Measurements from ENCODE around the gene KPNA6. TPM values are rescaled to one million over a fixed set of nuclear protein-coding genes. Genes with fewer than 3 reads are reported as not detected.
A peak's percentile ranks its signal among the peaks of the same experiment; 100 is the strongest.
"Not testable (repeated sequence)": the region's sequence is repeated elsewhere in the genome, so short reads cannot be mapped to it uniquely, and the experiment has no call there.

Gene KPNA6
- total RNA-seq, 3 donors from 2014 or later, result 35.5 to 53.1 (median 40.6) TPM

GRCh38 chr1:32142446-32143301 is 34.8 kb downstream of the KPNA6 start:
- no peak for TF ChIP-seq CTCF (IDR thresholded peaks at IDR 0.05)
- TF ChIP-seq POLR2AphosphoS5 (IDR thresholded peaks at IDR 0.05), result no peak
- no peak for TF ChIP-seq POLR2A (IDR thresholded peaks at IDR 0.05)
- Histone ChIP-seq H3K9me3 (peaks cover 0 to 6% of the 10 kb centered on the region in 2 donors), H3K4me3 (no peak overlapping the region), H3K4me1 (no peaks in the 10 kb centered on the region), H3K36me3 (no peaks in the 10 kb centered on the region), H3K27ac (peak overlapping the region; percentile 79 to 80), H3K27me3 (no peaks in the 10 kb centered on the region)
- DNase-seq (ENCODE audit: low spot score in 2 of 2), result peak; percentile 60 to 64
- intact Hi-C loops (cut with DNase I; ENCODE audit: low total_unique reads), result no loop called here

GRCh38 chr1:32143302-32143695 is 35.4 kb downstream of the KPNA6 start:
- intact Hi-C loops (cut with DNase I; ENCODE audit: low total_unique reads); H3K4me1 ChIP-seq; H3K4me3 ChIP-seq; DNase-seq (ENCODE audit: low spot score in 2 of 2); H3K27me3 ChIP-seq; H3K36me3 ChIP-seq: not testable (repeated sequence)
- peak overlapping the region; percentile 79 to 80 for H3K27ac ChIP-seq
- peaks cover 0 to 11% of the 10 kb centered on the region in 2 donors for H3K9me3 ChIP-seq

- intact Hi-C loops (cut with DNase I; ENCODE audit: low total_unique reads), result no loop called here
- Histone ChIP-seq H3K27me3 (no peaks in the 10 kb centered on the region), H3K4me1 (no peaks in the 10 kb centered on the region), H3K27ac (peak overlapping the region in 1 of 2 donors; percentile 10), H3K9me3 (peaks cover 0 to 11% of the 10 kb centered on the region in 2 donors), H3K4me3 (no peak overlapping the region), H3K36me3 (no peaks in the 10 kb centered on the region)
- no peak for DNase-seq (ENCODE audit: low spot score in 2 of 2)
- no peak for TF ChIP-seq POLR2AphosphoS5 (IDR thresholded peaks at IDR 0.05)
- TF ChIP-seq CTCF (IDR thresholded peaks at IDR 0.05), result no peak
- no peak for TF ChIP-seq POLR2A (IDR thresholded peaks at IDR 0.05)
Observed at GRCh38 chr1:32144033-32144432, 36.2 kb downstream of the KPNA6 start.

GRCh38 chr1:32147799-32148198 is 39.9 kb downstream of the KPNA6 start:
- H3K27ac ChIP-seq; intact Hi-C loops (cut with DNase I; ENCODE audit: low total_unique reads); H3K4me1 ChIP-seq; H3K4me3 ChIP-seq; H3K27me3 ChIP-seq; H3K36me3 ChIP-seq; DNase-seq (ENCODE audit: low spot score in 2 of 2): not testable (repeated sequence)
- H3K9me3 ChIP-seq, result peaks cover 0 to 11% of the 10 kb centered on the region in 2 donors

GRCh38 chr1:32150847-32151246 is 43.0 kb downstream of the KPNA6 start:
- Histone ChIP-seq H3K27ac (no peak overlapping the region), H3K4me3 (no peak overlapping the region), H3K4me1 (no peaks in the 10 kb centered on the region), H3K27me3 (no peaks in the 10 kb centered on the region), H3K36me3 (no peaks in the 10 kb centered on the region), H3K9me3 (peaks cover 0 to 11% of the 10 kb centered on the region in 2 donors)
- TF ChIP-seq CTCF (IDR thresholded peaks at IDR 0.05) (no peak), POLR2AphosphoS5 (IDR thresholded peaks at IDR 0.05) (no peak), POLR2A (IDR thresholded peaks at IDR 0.05) (no peak)
- no peak for DNase-seq (ENCODE audit: low spot score in 2 of 2)
- intact Hi-C loops (cut with DNase I; ENCODE audit: low total_unique reads), result no loop called here

GRCh38 chr1:32151319-32151787 is 43.5 kb downstream of the KPNA6 start:
- no peaks in the 10 kb centered on the region for H3K36me3 ChIP-seq
- intact Hi-C loops (cut with DNase I; ENCODE audit: low total_unique reads), result no loop called here
- H3K27me3 ChIP-seq, result no peaks in the 10 kb centered on the region
- no peak overlapping the region for H3K4me3 ChIP-seq
- TF ChIP-seq POLR2AphosphoS5 (IDR thresholded peaks at IDR 0.05) (no peak), POLR2A (IDR thresholded peaks at IDR 0.05) (no peak), CTCF (IDR thresholded peaks at IDR 0.05) (no peak)
- no peaks in the 10 kb centered on the region for H3K4me1 ChIP-seq
- H3K27ac ChIP-seq, result no peak overlapping the region
- peaks cover 0 to 11% of the 10 kb centered on the region in 2 donors for H3K9me3 ChIP-seq
- DNase-seq (ENCODE audit: low spot score in 2 of 2), result no peak

Data from breast epithelium (tissue), 4 donors.